Left lung (tissue), 10 donors: ENCODE data around the gene TYMP. TPM values are rescaled to one million over a fixed set of nuclear protein-coding genes. Genes with fewer than 3 reads are reported as not detected.

Source experiments
- ATAC-seq: fragments of 200-7000 bp; cut with Tn5 transposase; one replicate; pipeline ENCODE4 v1.9.1; 2020; ENCODE audit warnings: moderate library complexity
- DNase-seq, 4 donors: peaks; one replicate each; pipeline ENCODE4 v3.0.0-alpha.2; 2013 to 2020
- H3K27ac ChIP-seq, 2 donors: fragments of 200-600 bp; sonication (generic) in 1 of 2; one replicate each; pipeline versions ENCODE4 v1.5.0 to v1.8.0; 2020 to 2021
- H3K27me3 ChIP-seq, 2 donors: fragments of 200-600 bp; sonication (generic) in 1 of 2; one replicate each; pipeline versions ENCODE4 v1.5.0 to v1.8.0; 2020 to 2021
- H3K36me3 ChIP-seq, 2 donors: fragments of 200-600 bp; sonication (generic) in 1 of 2; one replicate each; pipeline versions ENCODE4 v1.5.0 to v1.8.0; 2020 to 2021
- H3K4me1 ChIP-seq, 2 donors: fragments of 200-600 bp; one replicate each; pipeline ENCODE4 v1.8.0; 2021
- H3K4me3 ChIP-seq, 2 donors: fragments of 200-600 bp; sonication (generic) in 1 of 2; one replicate each; pipeline versions ENCODE4 v1.5.0 to v1.8.0; 2020 to 2021; ENCODE audit warnings: mild to moderate bottlenecking in 1 of 2
- H3K9me3 ChIP-seq, 2 donors: fragments of 200-600 bp; sonication (generic) in 1 of 2; one replicate each; pipeline versions ENCODE4 v1.5.0 to v1.8.0; 2020 to 2021
- CTCF ChIP-seq, 2 donors: fragments of 200-600 bp; sonication (generic) in 1 of 2; IDR thresholded peaks; one replicate each; pipeline versions ENCODE4 v1.5.0 to v1.8.0; 2021; ENCODE audit warnings: antibody characterized with exemption in 2 of 2
- intact Hi-C, 2 donors: fragments of 100-400 bp; cut with DNase I; formaldehyde crosslinking; loops; one replicate each; pipeline versions ENCODE4 v1.11.2 to v1.14.2; 2022
- polyA plus RNA-seq, 6 donors: library from polyadenylated mRNA; unstranded; fragments of 120-200 nt; gene quantifications; one replicate each; pipeline ENCODE4 v1.2.1, GENCODE V29; 2013; ENCODE audit not compliant: insufficient read length in 6 of 6
- total RNA-seq, 2 donors: library from RNA; stranded (reverse); fragmentation: NEBNext Ultra II Directional; extraction: Animal tissue kit (Norgen Biotek cat#: 25700); gene quantifications; one replicate each; pipeline ENCODE4 v1.2.1, GENCODE V29; 2021
- donor health status: DM: no; HTN: yes; CAD: no.
- donor health status: DM: no; HTN: no; CAD: no.

TYMP gene
- total and polyA plus RNA-seq, 8 donors, result 2.6 to 256 (median 3.7) TPM

- TF ChIP-seq CTCF (IDR thresholded peaks at IDR 0.05), result no peak
- no peak for ATAC-seq
- Histone ChIP-seq H3K27me3 (no peaks in the 10 kb centered on the region), H3K27ac (no peak overlapping the region), H3K9me3 (no peaks in the 10 kb centered on the region), H3K36me3 (peaks cover 0 to 42% of the 10 kb centered on the region in 2 donors), H3K4me1 (peaks cover 7 to 16% of the 10 kb centered on the region in 2 donors), H3K4me3 (no peak overlapping the region)
- no peak for DNase-seq
- intact Hi-C loops, result loop anchor here in 1 of 2 donors (10.0 kb wide), 1 partner anchor 93 kb away; no protein-coding TSS in a partner anchor
Observed at GRCh38 chr22:50502096-50502495, 27.7 kb downstream of the TYMP start.

- Histone ChIP-seq H3K9me3 (no peaks in the 10 kb centered on the region), H3K27ac (no peak overlapping the region), H3K4me1 (no peaks in the 10 kb centered on the region), H3K27me3 (no peaks in the 10 kb centered on the region), H3K36me3 (peaks cover 0 to 35% of the 10 kb centered on the region in 2 donors), H3K4me3 (no peak overlapping the region)
- DNase-seq (no peak), ATAC-seq (no peak)
- TF ChIP-seq CTCF (IDR thresholded peaks at IDR 0.05), result no peak
- intact Hi-C loops, result loop anchor here in 1 of 2 donors (10.0 kb wide), 1 partner anchor 94 kb away; no protein-coding TSS in a partner anchor
Observed at GRCh38 chr22:50500452-50500851, 29.4 kb downstream of the TYMP start.

- DNase-seq (peak in 1 of 4 donors; percentile 67), ATAC-seq (peak; percentile 97)
- Histone ChIP-seq H3K27me3 (no peaks in the 10 kb centered on the region), H3K4me1 (no peaks in the 10 kb centered on the region), H3K27ac (no peak overlapping the region), H3K36me3 (peaks cover 0 to 18% of the 10 kb centered on the region in 2 donors), H3K4me3 (no peak overlapping the region), H3K9me3 (no peaks in the 10 kb centered on the region)
- peak; percentile 56 to 68 for TF ChIP-seq CTCF (IDR thresholded peaks at IDR 0.05)
- intact Hi-C loops, result no loop called here
Observed at GRCh38 chr22:50498322-50498890, 31.4 kb downstream of the TYMP start.

- no peak for ATAC-seq
Observed at GRCh38 chr22:50497093-50497492, 32.7 kb downstream of the TYMP start.

More at GRCh38 chr22:50497093-50497492, 32.7 kb downstream of the TYMP start:
- TF ChIP-seq CTCF (IDR thresholded peaks at IDR 0.05), result no peak
- H3K4me3 ChIP-seq, result no peak overlapping the region
- H3K4me1 ChIP-seq, result no peaks in the 10 kb centered on the region
- intact Hi-C loops, result no loop called here
- no peak overlapping the region for H3K27ac ChIP-seq
- no peaks in the 10 kb centered on the region for H3K27me3 ChIP-seq
- no peak for DNase-seq
- H3K9me3 ChIP-seq, result no peaks in the 10 kb centered on the region
- H3K36me3 ChIP-seq, result peaks cover 0 to 5% of the 10 kb centered on the region in 2 donors
